H1 (cell line): Measurements from ENCODE around the gene GRIK1. TPM values are rescaled to one million over a fixed set of nuclear protein-coding genes. Genes with fewer than 3 reads are reported as not detected.

Source experiments
- CTCF ChIA-PET: fragments of 300-600 bp; sonication (Branson Sonifier 250); formaldehyde crosslinking; loops from one replicate; lab custom pipeline; 2021; ENCODE audit not compliant: partially characterized antibody; lab: Charles Lee
- POLR2A ChIA-PET: fragments of 300-600 bp; sonication (Branson Sonifier 250); formaldehyde crosslinking; loops from one replicate; lab custom pipeline; 2021; ENCODE audit warnings: inconsistent platforms; ENCODE audit not compliant: partially characterized antibody; lab: Charles Lee
- DNase-seq, 2 experiments: peaks; one replicate each; pipeline versions ENCODE4 v3.0.0 to v3.0.0-alpha.2; 2010 to 2022; ENCODE audit warnings: low spot score in 2 of 2, low read depth in 1 of 2, mixed read lengths in 1 of 2
- FAIRE-seq: peaks from 2 replicates; lab custom pipeline; 2011; peaks lifted over from hg19 to GRCh38; lab: Jason Lieb, UNC
- H2AFZ ChIP-seq: 2 replicates; pipeline ENCODE4 v1.8.1; 2012; ENCODE audit warnings: low read length, inconsistent platforms
- H2AK5ac ChIP-seq: 2 replicates; pipeline ENCODE4 v1.6.1; 2013; ENCODE audit warnings: low read depth, low read length
- H2BK120ac ChIP-seq: replicated peaks from 2 replicates; pipeline ENCODE3; 2013; ENCODE audit warnings: low read depth, low read length, inconsistent platforms
- H2BK12ac ChIP-seq: 2 replicates; pipeline ENCODE4 v1.6.1; 2013; ENCODE audit warnings: low read depth, low read length
- H2BK15ac ChIP-seq: 2 replicates; pipeline ENCODE4 v1.6.1; 2013; ENCODE audit warnings: low read length
- H2BK20ac ChIP-seq: 2 replicates; pipeline ENCODE4 v1.6.1; 2013; ENCODE audit warnings: low read length
- H2BK5ac ChIP-seq: 2 replicates; pipeline ENCODE4 v1.6.1; 2013; ENCODE audit warnings: low read depth, low read length
- H3K14ac ChIP-seq: 2 replicates; pipeline ENCODE4 v1.6.1; 2013; ENCODE audit warnings: inconsistent platforms; ENCODE audit not compliant: insufficient read length
- H3K18ac ChIP-seq: 2 replicates; pipeline ENCODE4 v1.6.1; 2013; ENCODE audit warnings: low read length; ENCODE audit errors: extremely low read depth
- H3K23ac ChIP-seq: 2 replicates; pipeline ENCODE4 v1.6.1; 2013; ENCODE audit warnings: inconsistent platforms; ENCODE audit not compliant: insufficient read length
- H3K23me2 ChIP-seq: 2 replicates; pipeline ENCODE4 v1.6.1; 2013; ENCODE audit warnings: low read depth, low read length
- H3K27ac ChIP-seq: 2 replicates; pipeline ENCODE4 v1.6.1; 2011; ENCODE audit warnings: low read depth, low read length, inconsistent platforms
- H3K27me3 ChIP-seq, 4 experiments: replicated peaks in 1 of 4; 1 replicate in 1 of 4; 2 replicates in 3 of 4; pipeline versions ENCODE4 v1.6.1 to v1.8.1; 2011 to 2013; ENCODE audit warnings: low read length in 3 of 4, mild to moderate bottlenecking in 3 of 4, inconsistent platforms in 2 of 4, mixed read lengths in 2 of 4, moderate library complexity in 1 of 4; ENCODE audit not compliant: control insufficient read depth in 3 of 4, insufficient read depth in 3 of 4; ENCODE audit errors: extremely low read depth in 1 of 4
- H3K36me3 ChIP-seq, 4 experiments: 2 replicates each; pipeline versions ENCODE4 v1.6.1 to v1.8.1; 2011 to 2013; ENCODE audit warnings: mild to moderate bottlenecking in 4 of 4, low read length in 3 of 4, moderate library complexity in 2 of 4, control low read depth in 1 of 4, inconsistent platforms in 1 of 4; ENCODE audit not compliant: insufficient read depth in 4 of 4, control insufficient read depth in 2 of 4
- H3K4ac ChIP-seq: replicated peaks from 2 replicates; pipeline ENCODE3; 2013; ENCODE audit warnings: low read length, low read depth, mixed read lengths, inconsistent platforms; ENCODE audit not compliant: insufficient read length
- H3K4me1 ChIP-seq, 4 experiments: replicated peaks in 1 of 4; 1 replicate in 1 of 4; 2 replicates in 3 of 4; pipeline versions ENCODE4 v1.6.1 to v1.8.1; 2011 to 2013; ENCODE audit warnings: low read length in 3 of 4, inconsistent platforms in 2 of 4, mixed read lengths in 1 of 4; ENCODE audit not compliant: insufficient read depth in 4 of 4, control insufficient read depth in 3 of 4
- H3K4me2 ChIP-seq, 2 experiments: 2 replicates each; pipeline versions ENCODE4 v1.6.1 to v1.8.1; 2011 to 2013; ENCODE audit warnings: low read depth in 2 of 2, low read length in 2 of 2, control low read depth in 1 of 2, inconsistent platforms in 1 of 2, mild to moderate bottlenecking in 1 of 2; ENCODE audit not compliant: insufficient read depth in 1 of 2
- H3K4me3 ChIP-seq, 4 experiments: fragments of 200-600, 300-600 bp in 1 of 4; sonication (generic), shearing (Covaris generic), sonication (Bioruptor Twin) in 1 of 4; 2 replicates each; pipeline versions ENCODE4 v1.5.1 to v1.8.1; 2011 to 2016; ENCODE audit warnings: low read length in 4 of 4, low read depth in 3 of 4, control low read depth in 2 of 4, inconsistent platforms in 2 of 4, mild to moderate bottlenecking in 2 of 4, mixed read lengths in 1 of 4, moderate library complexity in 1 of 4; ENCODE audit not compliant: insufficient read depth in 2 of 4; ENCODE audit errors: extremely low read depth in 1 of 4
- H3K56ac ChIP-seq: replicated peaks from 2 replicates; pipeline ENCODE3; 2013; ENCODE audit warnings: low read depth, mild to moderate bottlenecking, mixed read lengths, low read length, inconsistent platforms; ENCODE audit not compliant: insufficient read length
- H3K79me1 ChIP-seq: 2 replicates; pipeline ENCODE4 v1.6.1; 2013; ENCODE audit warnings: low read depth, low read length, control low read depth
- H3K79me2 ChIP-seq, 2 experiments: 2 replicates each; pipeline versions ENCODE4 v1.6.1 to v1.8.1; 2012 to 2013; ENCODE audit warnings: low read length in 2 of 2, mild to moderate bottlenecking in 2 of 2, inconsistent platforms in 1 of 2; ENCODE audit not compliant: insufficient read depth in 2 of 2, control insufficient read depth in 1 of 2
- H3K9ac ChIP-seq, 4 experiments: replicated peaks in 1 of 4; 1 replicate in 1 of 4; 2 replicates in 3 of 4; pipeline versions ENCODE4 v1.6.1 to v1.8.1; 2011 to 2013; ENCODE audit warnings: low read depth in 3 of 4, low read length in 3 of 4, control low read depth in 2 of 4, mild to moderate bottlenecking in 2 of 4, moderate library complexity in 2 of 4, inconsistent platforms in 1 of 4; ENCODE audit errors: extremely low read depth in 1 of 4
- H3K9me3 ChIP-seq, 2 experiments: 2 replicates each; pipeline versions ENCODE4 v1.6.1 to v1.8.1; 2012 to 2013; ENCODE audit warnings: mild to moderate bottlenecking in 2 of 2, moderate library complexity in 2 of 2, control low read depth in 1 of 2, inconsistent platforms in 1 of 2, low read depth in 1 of 2, low read length in 1 of 2, mixed read lengths in 1 of 2; ENCODE audit not compliant: insufficient read depth in 2 of 2
- H4K20me1 ChIP-seq, 2 experiments: replicated peaks in 1 of 2; 2 replicates each; pipeline versions ENCODE3 to v1.8.1; 2011 to 2013; ENCODE audit warnings: inconsistent platforms in 2 of 2, low read length in 2 of 2, mild to moderate bottlenecking in 1 of 2; ENCODE audit not compliant: insufficient read depth in 2 of 2, control insufficient read depth in 1 of 2
- H4K5ac ChIP-seq: 2 replicates; pipeline ENCODE4 v1.6.1; 2013; ENCODE audit warnings: low read length, low read depth, mixed read lengths, inconsistent platforms; ENCODE audit not compliant: insufficient read length
- H4K8ac ChIP-seq: 2 replicates; pipeline ENCODE4 v1.8.0; 2013; ENCODE audit warnings: mild to moderate bottlenecking, moderate library complexity, low read length, inconsistent platforms; ENCODE audit not compliant: insufficient read depth; ENCODE audit errors: extremely low read depth
- H4K91ac ChIP-seq: replicated peaks from 2 replicates; pipeline ENCODE3; 2013; ENCODE audit warnings: low read length, mixed read lengths, inconsistent platforms; ENCODE audit not compliant: insufficient read length
- TCF12 ChIP-seq: IDR thresholded peaks from 2 replicates; pipeline ENCODE4 v1.6.1; 2011; ENCODE audit warnings: low read depth, mild to moderate bottlenecking, low read length
- WGBS, 2 experiments: shearing (Covaris generic) in 1 of 2; methylation state at CpG; one replicate each; pipeline versions ENCODE4 v1.1.6 to v1.1.7; 2013 to 2015; ENCODE audit warnings: low lambda C conversion rate in 2 of 2, mixed read lengths in 2 of 2, inconsistent platforms in 1 of 2, low coverage in 1 of 2, missing lambda C conversion rate in 1 of 2; ENCODE audit not compliant: insufficient replicate concordance in 2 of 2, insufficient coverage in 1 of 2, insufficient read length in 1 of 2; ENCODE audit errors: extremely low coverage in 1 of 2, missing lambda C conversion rate in 1 of 2; 5-methylcytosine and 5-hydroxymethylcytosine counted together
- polyA plus RNA-seq, 7 experiments: library from polyadenylated mRNA; depleted of rRNA in 3 of 7; stranded (reverse) in 5 of 7; unstranded in 2 of 7; fragments of >200 nt in 5 of 7; fragments of 200-250 nt in 2 of 7; gene quantifications; 1 replicate in 5 of 7; 2 replicates in 1 of 7; 4 replicates in 1 of 7; pipeline versions ENCODE4 v1.2.1 to v1.2.3, GENCODE V29; 2011 to 2013; ENCODE audit warnings: missing spikeins in 2 of 7, mixed read lengths in 2 of 7
- total RNA-seq: library from RNA; stranded (reverse); fragmentation: NEBNext Ultra II Directional; extraction: Animal tissue kit (Norgen Biotek cat#: 25700); gene quantifications from 2 replicates; pipeline ENCODE4 v1.2.1, GENCODE V29; 2021

Gene GRIK1
- total and polyA plus RNA-seq, 2 of the 8 experiments (the other 6 are each of a cell fraction or from before 2014, with no cell fraction given): 0.11 to 0.32 TPM

- H3K9me3 ChIP-seq: peaks cover 18% of the 10 kb centered on the region in 2 experiments
- no peak overlapping the region for H3K9ac ChIP-seq
- H3K79me1 ChIP-seq: no peaks in the 10 kb centered on the region
- no peak overlapping the region for H4K91ac ChIP-seq
- no peak overlapping the region for H3K14ac ChIP-seq
- TF ChIP-seq TCF12: no peak
- no peaks in the 10 kb centered on the region for H3K36me3 ChIP-seq
- FAIRE-seq: no peak
- no peak overlapping the region for H3K4ac ChIP-seq
- no peak overlapping the region for H2BK15ac ChIP-seq
- H2AFZ ChIP-seq: no peak overlapping the region
- ChIA-PET POLR2A (no interaction called here), CTCF (interaction anchor here (1.9 kb wide), 1 partner anchor 24 kb away, joined by 5 read pairs; no protein-coding TSS in a partner anchor)
- H3K18ac ChIP-seq: no peak overlapping the region
- H3K4me2 ChIP-seq: no peak overlapping the region
- no peak overlapping the region for H3K27ac ChIP-seq
- H3K56ac ChIP-seq: no peak overlapping the region
- H2BK120ac ChIP-seq: no peak overlapping the region
- no peak overlapping the region for H2BK20ac ChIP-seq
- H4K5ac ChIP-seq: no peak overlapping the region
- H3K27me3 ChIP-seq: no peaks in the 10 kb centered on the region
- H3K23ac ChIP-seq: no peak overlapping the region
- no peak overlapping the region for H2AK5ac ChIP-seq
- H3K23me2 ChIP-seq: no peaks in the 10 kb centered on the region
- no peaks in the 10 kb centered on the region for H4K20me1 ChIP-seq
- no peaks in the 10 kb centered on the region for H3K4me1 ChIP-seq
- no peak overlapping the region for H3K4me3 ChIP-seq
- no peak for DNase-seq
- H2BK5ac ChIP-seq: no peak overlapping the region
- no peak overlapping the region for H2BK12ac ChIP-seq
- H4K8ac ChIP-seq: no peak overlapping the region
- no peaks in the 10 kb centered on the region for H3K79me2 ChIP-seq
- WGBS, 2 experiments: 95% methylated on average over 1 of the region's 1 CpG; no CpG with 5 or more reads in 1 of the 2 experiments
Measured at GRCh38 chr21:29523646-29524045, 416.1 kb downstream of the GRIK1 start.
